ENCODE data around the gene CCDC88C.

- no peak for TF ChIP-seq EZH2 (IDR thresholded peaks at IDR 0.05)
- peak; percentile 29 for TF ChIP-seq CTCF (IDR thresholded peaks at IDR 0.05)
Observed at GRCh38 chr14:91249841-91250616, 167.6 kb downstream of the CCDC88C start.
